Stimulated activated CD4-positive, alpha-beta T cell treated with anti-CD3 and anti-CD28 coated beads, Interleukin-15, amount 100 ng/mL, for 24 hours (primary cell): Measurements from ENCODE around the gene INTS14.
"Not testable (repeated sequence)": the region's sequence is repeated elsewhere in the genome, so short reads cannot be mapped to it uniquely, and the experiment has no call there.

Experiments
- DNase-seq: peaks from one replicate; pipeline ENCODE4 v3.0.0-alpha.2; 2020

INTS14 gene

GRCh38 chr15:65577129-65577996, 33.6 kb downstream of the INTS14 start:
- no peak for DNase-seq

GRCh38 chr15:65576664-65577063, 34.3 kb downstream of the INTS14 start:
- no peak for DNase-seq

GRCh38 chr15:65571971-65572370, 39.0 kb downstream of the INTS14 start:
- DNase-seq = no peak

GRCh38 chr15:65569728-65570127, 41.2 kb downstream of the INTS14 start:
- DNase-seq = no peak

GRCh38 chr15:65561934-65562333, 49.0 kb downstream of the INTS14 start:
- DNase-seq = no peak

GRCh38 chr15:65559941-65560340, 51.0 kb downstream of the INTS14 start:
- DNase-seq = no peak

GRCh38 chr15:65558997-65559760, 51.8 kb downstream of the INTS14 start:
- DNase-seq = no peak

GRCh38 chr15:65558336-65558735, 52.6 kb downstream of the INTS14 start:
- DNase-seq = no peak

- no peak for DNase-seq
Measured at GRCh38 chr15:65556622-65557021, 54.3 kb downstream of the INTS14 start.

- no peak for DNase-seq
Measured at GRCh38 chr15:65553691-65554090, 57.2 kb downstream of the INTS14 start.

- DNase-seq = not testable (repeated sequence)
Measured at GRCh38 chr15:65552851-65553250, 58.1 kb downstream of the INTS14 start.

GRCh38 chr15:65551183-65551582, 59.7 kb downstream of the INTS14 start:
- DNase-seq = no peak

- DNase-seq = no peak
Measured at GRCh38 chr15:65550681-65551098, 60.2 kb downstream of the INTS14 start.

GRCh38 chr15:65549288-65549687, 61.6 kb downstream of the INTS14 start:
- not testable (repeated sequence) for DNase-seq

GRCh38 chr15:65547841-65548240, 63.1 kb downstream of the INTS14 start:
- no peak for DNase-seq

GRCh38 chr15:65541231-65541820, 69.6 kb downstream of the INTS14 start:
- no peak for DNase-seq

GRCh38 chr15:65540314-65540713, 70.6 kb downstream of the INTS14 start:
- DNase-seq = no peak

- DNase-seq = no peak
Measured at GRCh38 chr15:65535192-65535591, 75.7 kb downstream of the INTS14 start.

- DNase-seq = no peak
Measured at GRCh38 chr15:65533057-65533756, 77.7 kb downstream of the INTS14 start.

GRCh38 chr15:65532738-65533051, 78.2 kb downstream of the INTS14 start:
- no peak for DNase-seq

GRCh38 chr15:65530318-65531111, 80.4 kb downstream of the INTS14 start, which contains the start of gene HACD3:
TSS of gene HACD3 (plus strand) at chr15:65530463. CDS start at chr15:65530632, 169 bp downstream.
- DNase-seq = peak; percentile 96

- DNase-seq = no peak
Measured at GRCh38 chr15:65529762-65530317, 81.1 kb downstream of the INTS14 start.
